ENCODE measurements around the gene NFKBIZ. TPM values are rescaled to one million over a fixed set of nuclear protein-coding genes. Genes with fewer than 3 reads are reported as not detected.

Gene NFKBIZ
- polyA plus RNA-seq, 1 of the 3 experiments (the other 2 are of a cell fraction), result 59.9 TPM

- Histone ChIP-seq H3K79me2 (ENCODE audit: insufficient read depth) (no peaks in the 10 kb centered on the region), H4K20me1 (ENCODE audit: insufficient read depth) (no peaks in the 10 kb centered on the region), H3K36me3 (replicated peaks in 1 of 2; ENCODE audit: control insufficient read depth in 1 of 2, insufficient read depth in 2 of 2, low read length in 1 of 2) (peaks cover 31 to 34% of the 10 kb centered on the region in 2 experiments), H3K9ac (no peak overlapping the region), H3K27ac (ENCODE audit: low read depth in 2 of 2, low read length in 1 of 2) (no peak overlapping the region), H3K9me3 (no peaks in the 10 kb centered on the region), H3K9me2 (no peaks in the 10 kb centered on the region), H3K4me1 (ENCODE audit: control insufficient read depth in 1 of 2, insufficient read depth in 2 of 2, low read depth in 1 of 2, low read length in 1 of 2) (peaks cover 0 to 3% of the 10 kb centered on the region in 2 experiments; a peak in 2 of 4 replicates), H3K4me2 (no peak overlapping the region), H3F3A (replicated peaks; ENCODE audit: insufficient read depth) (no peaks in the 10 kb centered on the region), H3K4me3 (ENCODE audit: low read depth in 2 of 2, low read length in 1 of 2) (no peak overlapping the region), H3K27me3 (ENCODE audit: insufficient read depth) (no peaks in the 10 kb centered on the region), H2AFZ (ENCODE audit: low read depth) (no peak overlapping the region)
- POLR2A ChIA-PET, result no interaction called here
- CTCF ChIA-PET, result interaction anchor here (0.9 to 1.2 kb wide), 3 partner anchors 17 to 405 kb away, joined by 3 to 4 read pairs (median 3); no protein-coding TSS in a partner anchor
- no peak for TF ChIP-seq EZH2phosphoT487 (IDR thresholded peaks at IDR 0.05; ENCODE audit: borderline replicate concordance, low read depth)
- TF ChIP-seq TCF12 (IDR thresholded peaks at IDR 0.05), result no peak
- TF ChIP-seq, protein P1, sequence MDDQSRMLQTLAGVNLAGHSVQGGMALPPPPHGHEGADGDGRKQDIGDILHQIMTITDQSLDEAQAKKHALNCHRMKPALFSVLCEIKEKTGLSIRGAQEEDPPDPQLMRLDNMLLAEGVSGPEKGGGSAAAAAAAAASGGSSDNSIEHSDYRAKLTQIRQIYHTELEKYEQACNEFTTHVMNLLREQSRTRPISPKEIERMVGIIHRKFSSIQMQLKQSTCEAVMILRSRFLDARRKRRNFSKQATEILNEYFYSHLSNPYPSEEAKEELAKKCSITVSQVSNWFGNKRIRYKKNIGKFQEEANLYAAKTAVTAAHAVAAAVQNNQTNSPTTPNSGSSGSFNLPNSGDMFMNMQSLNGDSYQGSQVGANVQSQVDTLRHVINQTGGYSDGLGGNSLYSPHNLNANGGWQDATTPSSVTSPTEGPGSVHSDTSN (IDR thresholded peaks at IDR 0.05), result no peak
- TF ChIP-seq, protein P2, sequence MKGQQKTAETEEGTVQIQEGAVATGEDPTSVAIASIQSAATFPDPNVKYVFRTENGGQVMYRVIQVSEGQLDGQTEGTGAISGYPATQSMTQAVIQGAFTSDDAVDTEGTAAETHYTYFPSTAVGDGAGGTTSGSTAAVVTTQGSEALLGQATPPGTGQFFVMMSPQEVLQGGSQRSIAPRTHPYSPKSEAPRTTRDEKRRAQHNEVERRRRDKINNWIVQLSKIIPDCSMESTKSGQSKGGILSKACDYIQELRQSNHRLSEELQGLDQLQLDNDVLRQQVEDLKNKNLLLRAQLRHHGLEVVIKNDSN (IDR thresholded peaks at IDR 0.05; ENCODE audit: borderline replicate concordance, low read depth), result no peak
- TF ChIP-seq FOSL2 (IDR thresholded peaks at IDR 0.05; ENCODE audit: borderline replicate concordance, low read depth), result no peak
- TF ChIP-seq ELF1 (IDR thresholded peaks at IDR 0.05), result no peak
- WGBS (ENCODE audit: low lambda C conversion rate), result 98% methylated on average over 2 of the region's 2 CpGs
- no peak for DNase-seq
Measured at GRCh38 chr3:101819649-101820206, 29.6 kb upstream of the NFKBIZ start.

DNA sequence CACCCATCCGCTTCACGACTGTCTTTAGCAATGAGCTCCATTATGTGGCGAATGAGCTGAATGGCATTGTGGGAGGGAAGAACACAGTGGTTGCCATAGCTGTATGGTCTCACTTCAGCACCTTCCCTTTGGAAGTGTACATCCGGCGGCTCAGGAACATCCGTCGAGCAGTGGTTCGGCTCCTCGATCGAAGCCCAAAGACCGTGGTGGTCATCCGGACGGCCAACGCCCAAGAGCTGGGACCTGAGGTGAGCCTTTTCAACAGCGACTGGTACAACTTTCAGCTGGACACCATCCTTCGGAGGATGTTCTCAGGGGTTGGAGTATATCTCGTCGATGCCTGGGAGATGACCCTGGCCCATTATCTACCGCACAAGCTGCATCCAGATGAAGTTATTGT lies 27.8 kb upstream of the NFKBIZ start:
- TF ChIP-seq FOXM1 (IDR thresholded peaks at IDR 0.05; ENCODE audit: low read depth) (no peak), FOXJ3 (CRISPR knock-in tag; IDR thresholded peaks at IDR 0.05) (no peak), CHD2 (IDR thresholded peaks at IDR 0.05; ENCODE audit: low read length, partially characterized antibody) (no peak), SIN3A (IDR thresholded peaks at IDR 0.05; ENCODE audit: borderline replicate concordance, low read depth, low read length) (no peak), JUND (IDR thresholded peaks at IDR 0.05) (no peak), NRF1 (IDR thresholded peaks at IDR 0.05; ENCODE audit: low read depth, low read length) (no peak), TEAD4 (IDR thresholded peaks at IDR 0.05; ENCODE audit: borderline replicate concordance, insufficient read depth) (no peak), CTCF (IDR thresholded peaks at IDR 0.05) (no peak), SMC3 (IDR thresholded peaks at IDR 0.05; ENCODE audit: low read depth, low read length) (no peak)
- TF ChIP-seq, protein P3, sequence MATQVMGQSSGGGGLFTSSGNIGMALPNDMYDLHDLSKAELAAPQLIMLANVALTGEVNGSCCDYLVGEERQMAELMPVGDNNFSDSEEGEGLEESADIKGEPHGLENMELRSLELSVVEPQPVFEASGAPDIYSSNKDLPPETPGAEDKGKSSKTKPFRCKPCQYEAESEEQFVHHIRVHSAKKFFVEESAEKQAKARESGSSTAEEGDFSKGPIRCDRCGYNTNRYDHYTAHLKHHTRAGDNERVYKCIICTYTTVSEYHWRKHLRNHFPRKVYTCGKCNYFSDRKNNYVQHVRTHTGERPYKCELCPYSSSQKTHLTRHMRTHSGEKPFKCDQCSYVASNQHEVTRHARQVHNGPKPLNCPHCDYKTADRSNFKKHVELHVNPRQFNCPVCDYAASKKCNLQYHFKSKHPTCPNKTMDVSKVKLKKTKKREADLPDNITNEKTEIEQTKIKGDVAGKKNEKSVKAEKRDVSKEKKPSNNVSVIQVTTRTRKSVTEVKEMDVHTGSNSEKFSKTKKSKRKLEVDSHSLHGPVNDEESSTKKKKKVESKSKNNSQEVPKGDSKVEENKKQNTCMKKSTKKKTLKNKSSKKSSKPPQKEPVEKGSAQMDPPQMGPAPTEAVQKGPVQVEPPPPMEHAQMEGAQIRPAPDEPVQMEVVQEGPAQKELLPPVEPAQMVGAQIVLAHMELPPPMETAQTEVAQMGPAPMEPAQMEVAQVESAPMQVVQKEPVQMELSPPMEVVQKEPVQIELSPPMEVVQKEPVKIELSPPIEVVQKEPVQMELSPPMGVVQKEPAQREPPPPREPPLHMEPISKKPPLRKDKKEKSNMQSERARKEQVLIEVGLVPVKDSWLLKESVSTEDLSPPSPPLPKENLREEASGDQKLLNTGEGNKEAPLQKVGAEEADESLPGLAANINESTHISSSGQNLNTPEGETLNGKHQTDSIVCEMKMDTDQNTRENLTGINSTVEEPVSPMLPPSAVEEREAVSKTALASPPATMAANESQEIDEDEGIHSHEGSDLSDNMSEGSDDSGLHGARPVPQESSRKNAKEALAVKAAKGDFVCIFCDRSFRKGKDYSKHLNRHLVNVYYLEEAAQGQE (IDR thresholded peaks at IDR 0.05; ENCODE audit: low read depth, low read length), result no peak
- Histone ChIP-seq H3K4me1 (ENCODE audit: control insufficient read depth in 1 of 2, insufficient read depth in 2 of 2, low read depth in 1 of 2, low read length in 1 of 2) (peaks cover 2 to 16% of the 10 kb centered on the region in 2 experiments; a peak in 3 of 4 replicates), H3K27ac (ENCODE audit: low read depth in 2 of 2, low read length in 1 of 2) (no peak overlapping the region), H3K4me3 (ENCODE audit: low read depth in 2 of 2, low read length in 1 of 2) (no peak overlapping the region), H3K9me2 (no peaks in the 10 kb centered on the region), H3F3A (replicated peaks; ENCODE audit: insufficient read depth) (peaks cover 7% of the 10 kb centered on the region), H3K9me3 (no peaks in the 10 kb centered on the region), H3K36me3 (replicated peaks in 1 of 2; ENCODE audit: control insufficient read depth in 1 of 2, insufficient read depth in 2 of 2, low read length in 1 of 2) (peaks cover 31 to 34% of the 10 kb centered on the region in 2 experiments), H3K79me2 (ENCODE audit: insufficient read depth) (no peaks in the 10 kb centered on the region), H3K9ac (no peak overlapping the region), H2AFZ (ENCODE audit: low read depth) (no peak overlapping the region), H4K20me1 (ENCODE audit: insufficient read depth) (no peaks in the 10 kb centered on the region), H3K27me3 (ENCODE audit: insufficient read depth) (no peaks in the 10 kb centered on the region), H3K4me2 (no peak overlapping the region)
- WGBS (ENCODE audit: low lambda C conversion rate), result 100% methylated on average over 8 of the region's 19 CpGs
- POLR2A ChIA-PET, result no interaction called here
- CTCF ChIA-PET, result interaction anchor here (0.6 to 2.3 kb wide), 7 partner anchors 7 to 404 kb away, joined by 3 to 10 read pairs (median 5); partner anchors contain the start of gene NFKBIZ
- DNase-seq, result no peak

All from SK-N-SH (cell line).